Stimulated activated CD4-positive, alpha-beta T cell treated with anti-CD3 and anti-CD28 coated beads, Interleukin-4, amount 100 ng/mL, for 48 hours (primary cell): ENCODE data around the gene GADD45A.
A peak's percentile ranks its signal among the peaks of the same experiment; 100 is the strongest.

Experiments
- DNase-seq, 2 donors: peaks; one replicate each; pipeline ENCODE4 v3.0.0-alpha.2; 2020; ENCODE audit warnings: low read depth in 2 of 2

Gene GADD45A

DNA sequence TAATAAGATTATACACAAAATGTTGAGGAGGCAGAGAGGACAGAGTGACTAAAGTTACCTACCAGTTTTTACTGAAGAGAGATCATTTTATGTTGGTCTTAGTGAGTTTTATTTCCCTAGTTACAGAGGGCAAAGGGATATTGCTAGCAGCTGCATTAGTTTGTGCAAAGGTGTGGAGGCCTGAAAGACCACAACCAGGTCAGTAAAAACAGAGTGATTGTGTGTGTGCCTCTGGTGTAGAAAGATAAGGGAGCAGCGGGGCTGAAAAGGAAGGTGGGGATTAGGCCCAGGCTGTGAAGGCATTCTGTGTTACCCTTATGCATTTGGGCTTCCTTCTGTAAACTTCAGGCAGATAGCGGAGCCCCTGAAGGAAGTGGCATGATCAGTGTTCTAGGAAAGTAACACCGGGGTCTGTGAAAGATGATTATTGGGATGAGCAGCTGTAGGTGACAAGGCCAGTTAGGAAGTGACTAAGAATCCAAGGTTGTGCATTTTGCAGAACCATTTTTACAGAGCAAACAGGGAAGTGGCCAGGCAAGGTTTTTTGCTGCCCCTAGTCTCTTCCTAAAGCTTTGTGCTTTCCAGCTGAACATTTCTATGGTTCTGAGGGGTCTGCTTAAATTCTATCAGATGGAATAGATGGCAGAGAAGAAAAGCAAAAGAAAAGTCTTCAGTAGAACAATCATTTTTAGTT, 3.7 kb downstream of the GADD45A start:
- DNase-seq: no peak

DNA sequence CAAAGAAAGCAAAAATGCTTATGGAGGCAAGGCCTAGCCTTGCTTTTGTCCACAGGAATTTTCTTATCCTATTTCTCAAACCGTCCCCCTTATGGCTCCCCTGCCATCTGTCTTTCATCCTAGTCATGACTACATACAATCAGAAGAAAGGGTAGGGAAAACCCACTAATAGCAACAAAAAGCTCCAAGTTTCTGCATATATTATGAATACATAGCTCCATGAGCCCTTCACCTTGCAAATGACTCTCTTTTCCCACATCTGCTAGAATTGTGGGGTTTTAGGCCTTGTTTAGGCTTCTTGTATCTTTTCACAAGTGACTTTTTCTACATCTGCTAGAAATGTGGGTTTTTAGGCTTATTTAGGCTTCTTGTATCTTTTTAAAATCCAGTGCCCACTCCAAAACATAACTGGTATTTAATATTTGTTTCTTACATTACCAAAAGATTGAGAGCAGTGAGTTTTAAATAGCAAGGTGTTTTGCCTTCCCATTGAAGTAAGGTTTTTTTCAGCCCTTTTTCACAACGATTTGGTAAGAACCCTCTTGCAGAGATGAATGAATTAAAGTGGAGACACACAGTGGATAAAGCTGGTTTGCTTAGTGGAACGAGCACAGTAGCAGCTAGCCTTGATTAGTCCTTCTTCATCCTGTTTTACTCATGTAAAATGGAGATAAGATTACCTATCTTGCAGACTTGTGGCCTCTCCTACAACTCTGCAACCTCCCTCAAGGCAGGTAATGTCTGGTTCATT, 4.4 kb downstream of the GADD45A start:
- DNase-seq: no peak

DNA sequence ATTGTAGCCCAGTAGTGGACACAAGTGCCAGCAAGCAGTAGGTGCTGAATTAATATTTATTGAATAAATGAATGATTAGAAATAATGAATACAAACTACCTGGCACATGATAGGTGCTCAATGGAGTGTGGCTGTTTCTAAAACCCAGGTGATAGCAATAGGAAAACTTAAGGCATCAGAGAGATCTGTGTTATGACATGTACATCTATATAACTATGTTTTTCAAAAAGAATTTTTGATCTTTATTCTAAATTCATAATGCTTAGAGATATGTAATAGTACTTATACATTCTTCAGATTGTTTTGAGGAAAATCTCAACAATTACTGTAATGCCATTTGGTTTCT, 5.0 kb downstream of the GADD45A start:
- no peak for DNase-seq

DNA sequence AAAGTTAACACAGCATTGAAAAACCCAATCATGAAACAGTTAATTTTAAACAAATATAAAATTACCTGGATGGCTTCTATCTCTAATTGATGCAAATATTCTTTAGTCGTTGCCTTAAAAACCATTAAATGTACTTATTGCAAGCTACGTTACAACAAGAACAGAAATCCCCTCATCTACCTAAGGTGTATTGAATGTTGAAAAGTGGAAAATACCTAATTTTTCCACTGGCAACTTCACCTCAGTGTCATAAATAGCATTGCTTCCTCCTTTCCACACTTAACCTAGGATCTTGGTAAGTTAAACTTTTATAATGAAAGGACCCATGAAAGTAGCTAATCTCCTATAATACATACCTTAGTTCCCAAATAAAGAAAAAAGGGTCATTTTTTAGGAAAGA, 5.4 kb downstream of the GADD45A start:
- DNase-seq: no peak

DNA sequence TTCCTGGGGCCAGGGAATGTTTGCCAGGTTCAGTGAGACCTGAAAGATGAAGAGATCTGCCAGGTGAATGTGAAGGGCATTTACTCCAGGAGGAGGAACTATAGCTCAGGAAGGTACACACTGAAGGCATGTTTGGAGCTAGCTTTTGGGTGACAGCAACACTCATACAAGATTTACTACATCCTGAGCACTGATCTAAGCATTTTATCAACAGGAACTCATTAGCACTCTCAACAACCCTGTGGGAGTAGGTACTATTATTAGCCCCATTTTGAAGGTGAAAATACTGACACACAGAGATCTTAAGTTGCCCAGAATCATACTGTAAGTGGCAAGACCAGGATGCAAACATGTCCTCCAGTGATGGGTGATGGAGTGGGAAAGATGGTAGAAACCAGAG, 6.7 kb downstream of the GADD45A start:
- DNase-seq: no peak

DNA sequence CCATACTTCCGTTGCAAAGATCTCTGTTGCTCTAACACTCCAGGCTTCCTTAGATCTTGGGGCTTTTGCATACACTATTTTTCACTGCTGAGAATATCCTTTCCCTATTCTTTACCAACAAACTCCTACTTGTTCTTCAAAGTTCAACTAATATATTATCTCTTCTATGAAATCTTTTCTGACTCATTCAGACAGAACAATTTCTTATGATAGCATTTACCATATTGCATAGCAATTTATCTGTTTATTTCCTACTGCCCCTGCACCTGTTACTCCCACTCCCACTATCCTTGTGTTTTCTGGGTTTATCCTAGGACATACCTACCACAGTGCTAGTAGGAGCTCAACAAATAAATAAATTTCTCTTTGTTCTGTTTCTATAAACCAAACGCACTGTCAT, 11.0 kb downstream of the GADD45A start:
- DNase-seq: no peak

DNA sequence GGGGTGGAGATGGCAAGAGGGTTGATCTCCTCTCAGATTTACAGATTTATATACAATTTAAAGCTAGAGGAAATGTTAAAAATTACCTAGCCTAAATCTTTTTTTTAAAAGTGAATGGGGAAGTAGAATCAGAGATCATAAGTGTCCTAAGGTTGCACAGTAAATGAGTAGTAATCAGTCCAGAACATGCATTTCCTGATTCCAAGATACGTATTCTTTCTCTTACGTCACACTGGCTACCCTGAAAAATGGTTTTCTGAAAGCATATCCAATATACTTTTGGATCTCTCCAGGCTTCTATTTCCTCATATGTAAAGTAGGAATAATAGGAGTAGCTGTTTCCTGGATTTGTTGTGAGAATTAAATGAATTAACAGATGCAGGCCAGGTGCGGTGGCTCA, 11.7 kb downstream of the GADD45A start:
- no peak for DNase-seq

DNA sequence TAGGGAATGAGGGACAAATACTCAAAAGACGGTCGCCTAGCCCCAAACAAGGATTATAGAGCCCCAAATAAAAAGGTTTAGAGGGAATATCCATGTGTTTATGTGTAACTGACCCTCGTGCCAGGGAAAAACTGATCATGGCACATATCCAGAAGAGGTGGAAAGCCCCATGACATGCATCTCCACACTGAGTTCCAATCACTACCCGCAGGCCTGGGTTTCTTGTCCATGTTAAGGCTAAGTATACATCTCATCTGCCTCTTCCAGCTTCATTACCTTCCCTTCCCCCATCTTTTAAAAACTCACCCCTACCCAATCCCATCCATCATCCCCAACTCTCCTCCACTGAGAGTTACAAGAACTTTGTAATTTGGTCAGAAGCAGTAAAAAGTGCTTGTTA, 15.2 kb downstream of the GADD45A start:
- DNase-seq: no peak

DNA sequence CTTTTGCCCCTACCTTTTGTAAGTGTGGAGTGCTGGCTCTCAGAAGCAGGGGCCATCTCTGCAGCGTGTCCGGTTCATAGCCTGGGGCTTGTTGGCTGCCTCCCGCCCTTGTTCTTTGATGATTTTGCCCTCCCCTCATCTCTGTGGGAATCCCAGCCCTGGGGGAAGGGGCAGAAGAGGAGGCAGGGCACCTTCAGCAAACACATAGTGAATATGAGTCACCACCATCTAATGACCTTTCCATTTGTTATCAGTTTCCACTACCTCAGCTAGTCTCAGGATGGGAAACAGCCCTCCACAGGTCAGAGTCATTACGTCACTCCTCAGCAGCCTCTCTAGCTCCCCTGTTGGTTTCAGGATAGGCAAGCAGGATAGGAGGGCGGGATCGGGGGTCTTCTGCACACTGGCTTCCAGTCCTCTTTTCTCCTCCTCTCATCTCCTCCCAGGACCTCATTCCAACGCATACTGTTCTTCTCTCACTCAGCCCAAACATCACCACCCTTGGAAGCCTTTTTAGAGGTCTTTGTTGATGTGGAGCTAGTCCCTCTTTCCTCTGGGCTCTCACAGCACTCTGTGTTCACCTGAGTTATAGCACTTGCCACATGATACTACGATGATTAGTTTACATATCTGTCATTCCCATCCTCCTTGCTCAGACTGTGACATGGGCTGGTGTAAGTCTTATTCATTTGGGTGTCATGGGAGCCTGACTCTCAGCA, 15.8 kb downstream of the GADD45A start:
- DNase-seq: peak in 1 of 2 donors; percentile 6

DNA sequence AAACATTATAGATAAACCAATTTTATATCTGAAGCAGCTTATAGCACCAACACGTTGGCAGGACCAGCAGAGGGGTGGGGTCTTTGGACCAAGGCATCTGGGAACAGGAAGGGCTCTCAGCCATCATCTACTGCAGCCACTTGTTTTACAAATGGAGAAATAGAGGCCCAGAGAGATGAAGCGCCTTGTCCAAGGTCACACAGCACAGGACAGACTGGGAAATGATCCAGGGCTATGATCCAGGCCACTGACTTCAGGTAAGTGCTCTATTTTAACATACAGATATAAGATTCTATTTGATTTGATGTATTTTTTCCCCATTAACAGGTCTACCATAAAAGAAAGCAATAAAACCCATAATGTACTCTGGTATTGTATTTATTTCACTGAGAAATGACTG, 16.9 kb downstream of the GADD45A start:
- DNase-seq: no peak

DNA sequence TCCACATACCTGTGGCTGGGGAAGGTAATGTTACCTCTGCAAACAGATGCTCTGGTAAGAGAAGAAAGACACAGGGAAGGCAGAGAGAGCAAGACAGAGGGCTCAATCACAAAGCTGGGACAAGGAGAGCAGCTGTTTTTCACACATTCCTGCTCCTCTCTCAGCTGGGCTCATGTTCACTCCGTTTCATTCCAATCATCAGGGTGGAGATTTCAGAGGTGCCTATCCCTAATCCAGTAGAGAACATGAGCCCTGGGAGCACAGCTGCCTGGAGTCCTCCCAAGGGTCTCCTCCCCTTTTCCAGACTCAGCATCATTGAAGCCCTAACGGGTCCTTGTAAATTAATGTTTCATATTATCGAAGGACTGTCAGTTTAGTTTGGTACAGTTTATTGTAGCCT, 19.4 kb downstream of the GADD45A start:
- DNase-seq: no peak

DNA sequence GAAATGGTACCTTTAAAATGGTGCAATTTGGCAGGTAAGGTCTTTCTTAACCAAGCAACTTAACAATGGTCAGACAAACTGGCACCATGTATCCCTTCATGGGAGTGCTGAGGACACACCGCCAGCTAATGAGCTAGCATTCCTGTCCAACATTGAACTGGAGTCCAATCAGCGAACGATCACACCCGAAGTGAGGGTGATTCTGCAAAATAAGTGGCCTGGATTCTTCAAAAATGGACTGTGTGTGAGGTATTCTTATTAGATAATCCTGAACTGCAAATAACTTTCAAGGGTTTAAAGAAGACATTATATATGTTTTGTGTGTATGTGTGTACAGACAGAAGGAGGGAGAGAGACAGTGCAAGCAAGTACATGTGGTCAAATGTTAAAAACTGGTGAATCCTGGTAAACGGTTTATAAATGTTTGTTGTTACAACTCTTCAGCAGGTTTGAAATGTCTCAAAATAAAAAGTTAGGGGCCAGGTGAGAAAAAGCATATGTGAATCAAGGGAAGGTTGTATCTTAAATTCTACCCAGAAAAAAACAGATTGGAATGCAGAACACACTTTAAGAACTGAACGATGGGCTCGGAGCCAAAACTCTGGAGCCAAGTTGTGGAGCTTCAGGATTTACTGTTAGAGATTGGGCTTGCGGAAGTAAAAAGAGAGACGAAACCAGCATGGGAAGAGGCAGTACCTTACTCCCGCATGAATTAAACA, 20.9 kb downstream of the GADD45A start:
- DNase-seq: no peak

DNA sequence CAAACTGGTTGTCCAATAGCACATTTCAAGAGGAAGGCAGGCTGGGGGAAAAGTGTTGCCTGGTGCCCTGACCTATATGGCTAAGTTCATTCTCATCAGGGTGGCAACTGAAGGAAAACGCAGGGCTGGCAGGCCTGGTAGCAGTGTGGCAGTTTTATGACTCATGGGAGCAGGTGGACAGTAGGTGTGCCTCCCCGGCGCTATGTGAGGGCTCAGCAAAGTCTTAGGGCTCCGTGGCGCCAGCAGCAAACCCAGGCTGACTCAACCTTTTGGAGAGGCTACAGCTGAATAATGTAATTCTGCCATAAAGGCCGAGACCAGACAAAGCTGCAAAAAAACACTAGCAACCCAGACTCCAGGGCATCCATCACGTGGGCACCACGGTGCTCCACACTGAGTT, 23.6 kb downstream of the GADD45A start:
- no peak for DNase-seq

DNA sequence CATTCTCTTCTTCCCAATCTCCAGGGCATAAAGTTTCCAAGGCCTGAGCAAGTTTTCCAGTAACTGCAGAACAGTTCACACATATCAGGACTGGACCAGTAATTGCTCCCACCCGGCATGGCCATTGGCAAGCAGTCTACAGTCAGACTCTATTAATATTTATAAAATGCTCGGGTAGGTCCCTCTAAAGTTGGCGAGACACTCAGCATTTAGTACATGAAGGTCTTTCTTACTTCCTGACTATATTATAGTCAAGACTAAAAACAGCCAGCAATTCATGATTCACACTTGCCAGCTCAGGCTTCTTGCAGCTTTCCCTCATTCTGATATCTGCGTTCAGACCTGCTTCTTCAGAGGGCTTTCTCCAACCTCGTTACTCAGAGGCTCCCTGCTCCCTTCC, 25.4 kb downstream of the GADD45A start:
- DNase-seq: no peak

DNA sequence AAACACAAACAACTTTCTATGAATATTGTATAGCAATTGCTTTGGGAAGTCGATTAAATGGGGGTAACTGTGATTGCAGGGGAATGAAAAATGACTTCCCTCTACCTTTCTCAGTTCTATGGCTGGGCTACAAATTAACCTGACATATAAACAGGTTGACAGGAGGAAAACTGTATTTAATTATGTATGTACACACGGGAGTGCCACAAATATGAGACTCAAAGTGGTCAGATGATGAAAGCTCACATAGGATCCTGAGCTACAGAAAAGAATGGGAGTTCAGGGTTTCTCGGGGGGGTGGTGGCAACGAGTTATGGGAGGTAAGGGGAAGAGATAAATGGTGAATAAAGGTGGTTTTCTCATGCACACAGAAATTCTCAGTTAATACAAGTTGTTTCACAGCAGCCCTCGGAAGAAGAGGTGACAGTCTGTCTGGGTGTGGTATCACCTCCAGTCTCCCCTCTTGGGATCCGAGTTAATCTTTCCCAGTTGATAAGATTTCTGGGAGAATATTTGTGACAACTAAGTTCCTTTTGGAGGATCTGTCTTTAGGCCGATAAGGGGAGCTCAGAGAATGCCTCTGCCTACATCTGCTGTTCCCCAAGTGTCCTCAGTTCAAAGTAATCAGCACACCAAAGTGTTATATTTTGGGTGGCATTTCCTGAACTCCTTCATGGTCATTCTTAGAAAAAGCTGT, 26.3 kb downstream of the GADD45A start:
- no peak for DNase-seq

DNA sequence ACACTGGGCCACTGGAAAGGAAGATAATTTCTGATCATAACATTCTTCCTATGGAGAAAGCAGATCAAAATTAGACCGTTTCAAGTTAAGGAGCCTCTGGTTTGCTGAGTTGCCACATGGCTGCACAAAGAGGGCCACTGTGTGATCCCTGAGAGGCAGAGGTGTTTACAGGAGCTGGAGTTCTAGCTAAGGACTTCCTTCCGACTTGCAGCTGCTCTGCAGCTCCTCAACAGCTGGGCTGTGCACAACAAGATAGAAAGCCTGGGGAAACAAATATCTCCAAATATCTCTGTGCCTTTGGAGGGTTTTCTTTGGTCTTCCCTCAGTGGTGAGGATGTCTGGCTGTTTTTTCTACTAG, 26.8 kb downstream of the GADD45A start:
- no peak for DNase-seq

DNA sequence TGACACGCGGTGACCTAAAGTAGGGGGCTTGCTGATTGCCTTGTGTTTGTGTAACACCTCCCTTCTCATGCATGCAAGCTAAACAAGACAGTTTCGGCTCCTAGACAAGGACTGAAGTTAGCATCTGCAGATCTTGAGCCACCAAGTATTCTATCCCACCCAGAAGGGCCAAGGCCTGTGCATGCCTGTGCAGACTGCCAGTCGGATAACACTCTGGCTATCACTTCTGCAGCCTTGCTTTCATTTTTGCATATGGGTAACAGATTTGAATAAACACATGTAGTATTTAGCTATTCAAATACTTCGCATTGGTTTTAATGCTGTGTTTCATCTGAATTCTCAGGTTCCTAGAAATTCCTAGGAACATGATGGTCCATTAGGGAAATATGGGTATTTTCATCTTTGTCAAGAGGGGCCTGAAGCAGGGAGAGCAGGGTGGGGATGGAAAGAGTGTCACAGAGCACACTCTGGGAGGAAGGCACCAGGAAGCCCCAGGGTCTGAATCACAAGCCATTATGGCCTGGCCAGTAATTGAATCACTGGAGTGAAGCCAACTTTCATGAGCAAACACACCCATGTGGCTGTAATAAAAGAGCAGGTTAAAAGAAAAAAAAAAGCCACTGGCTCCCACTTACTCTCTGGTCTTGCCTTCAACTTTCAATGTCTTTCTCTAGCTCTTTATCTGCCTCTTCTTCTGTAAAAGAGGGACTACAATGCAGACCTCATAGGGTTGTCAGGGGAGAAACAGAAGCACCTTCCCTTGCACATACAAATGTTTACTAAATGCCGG, 28.3 kb downstream of the GADD45A start:
- DNase-seq: no peak

DNA sequence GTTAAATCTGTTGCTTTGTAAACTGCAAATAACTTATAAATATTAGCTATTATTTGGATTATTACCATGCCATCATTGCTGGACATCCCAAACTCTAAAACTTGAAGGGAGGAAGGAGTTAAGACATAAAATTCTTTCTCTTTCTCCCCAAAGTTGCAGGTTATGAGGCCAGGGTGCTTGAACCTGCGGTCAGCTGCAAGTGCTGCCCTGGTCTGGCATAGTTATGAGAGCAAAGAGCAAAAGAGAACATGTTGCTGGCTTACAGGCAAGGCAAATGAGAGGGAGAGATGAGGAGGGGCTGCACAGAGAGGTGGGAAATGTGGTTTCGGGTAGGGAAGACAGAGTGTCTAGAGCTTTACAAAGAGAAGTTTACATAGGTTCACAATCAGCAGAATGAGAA, 30.8 kb downstream of the GADD45A start:
- DNase-seq: no peak

DNA sequence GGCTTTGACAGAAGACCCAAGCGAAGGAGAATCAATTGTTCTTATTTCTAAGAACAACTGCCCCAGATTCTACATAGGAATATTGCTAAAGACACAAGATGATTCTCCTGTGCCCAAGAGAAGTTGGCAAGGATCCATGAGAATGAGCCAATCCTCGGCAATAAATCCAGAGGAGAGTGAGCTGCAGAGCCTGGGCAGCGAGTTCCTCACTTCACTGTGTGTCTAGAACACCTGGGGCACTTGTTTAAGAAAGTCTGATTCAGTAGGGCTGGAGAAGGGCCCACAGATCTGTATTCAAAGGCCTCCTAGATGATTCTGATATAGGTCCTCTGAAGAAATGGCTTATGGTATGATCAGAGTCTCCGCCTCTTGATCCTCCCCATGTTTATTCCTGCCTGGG, 31.8 kb downstream of the GADD45A start:
- DNase-seq: no peak

DNA sequence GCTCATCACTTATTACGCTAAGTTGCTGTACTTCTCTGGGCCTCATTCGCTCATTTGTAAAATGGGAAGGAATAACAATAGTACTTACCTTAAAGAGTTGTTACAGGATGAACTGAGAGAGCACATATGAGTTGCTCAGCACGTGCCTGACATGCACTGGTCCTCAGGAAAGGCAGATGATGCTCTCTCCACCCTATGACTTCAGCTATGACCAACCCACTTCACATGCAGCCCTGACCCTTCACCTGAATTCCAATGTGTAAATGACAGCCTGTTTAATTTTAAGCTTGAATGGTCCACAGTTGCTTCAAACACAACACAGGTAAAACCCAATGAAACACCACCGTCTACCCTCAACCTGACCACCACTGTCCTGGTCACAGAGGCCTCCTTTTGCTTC, 32.9 kb downstream of the GADD45A start:
- no peak for DNase-seq
